GM19099 (cell line): ENCODE measurements around the gene DGKI.

Source experiments
- POLR2A ChIP-seq: IDR thresholded peaks from 3 replicates; pipeline ENCODE4 v1.6.1; 2011; ENCODE audit warnings: low read depth; ENCODE audit not compliant: insufficient read length; ENCODE audit errors: extremely low read depth

DGKI gene

GRCh38 chr7:137852108-137852507 is 5.3 kb upstream of the DGKI start:
- TF ChIP-seq POLR2A = no peak

DNA sequence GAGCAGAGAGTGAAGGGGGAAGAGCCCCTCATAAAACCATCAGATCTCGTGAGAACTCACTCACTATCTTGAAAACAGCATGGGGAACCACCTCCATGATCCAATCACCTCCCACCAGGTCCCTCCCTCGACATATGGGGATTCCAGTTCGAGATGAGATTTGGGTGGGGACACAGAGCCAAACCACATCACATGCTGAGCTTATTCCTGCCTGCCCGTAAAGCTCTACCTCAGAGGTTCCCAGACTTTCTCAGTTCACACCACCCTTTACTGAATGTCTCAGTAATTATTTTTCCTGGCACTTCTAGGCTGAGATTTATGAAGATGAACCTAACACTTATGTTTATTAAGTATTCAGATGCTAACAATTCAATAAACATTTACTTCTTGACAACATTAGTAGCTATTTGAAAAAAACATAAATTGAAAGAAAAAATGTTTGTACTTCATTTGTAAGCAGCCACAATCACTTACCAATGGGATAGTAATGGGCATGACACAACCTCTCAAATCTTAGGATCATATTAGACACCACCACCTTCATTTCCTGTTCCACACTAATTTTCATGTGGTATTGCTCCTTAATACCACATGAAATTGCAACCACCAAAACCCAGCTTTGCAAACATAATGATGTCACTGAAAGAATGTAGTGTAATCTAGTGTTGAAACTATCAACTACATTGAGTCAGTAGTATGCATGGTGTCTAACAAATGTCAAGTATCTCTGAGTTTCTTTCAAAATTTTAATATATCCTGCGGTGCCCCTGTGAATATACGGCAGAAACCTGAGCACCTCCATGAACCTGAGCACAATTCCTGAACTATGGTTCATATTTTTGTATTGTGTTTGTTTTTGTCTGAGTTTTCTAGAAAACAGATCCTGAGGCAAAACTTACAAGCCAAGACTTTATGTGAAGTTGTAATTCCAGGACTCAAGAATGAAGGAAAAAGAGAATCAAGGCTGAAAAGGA is 4.5 kb upstream of the DGKI start:
- no peak for TF ChIP-seq POLR2A

- TF ChIP-seq POLR2A = no peak
Observed at GRCh38 chr7:137850571-137850970, 3.8 kb upstream of the DGKI start.

- TF ChIP-seq POLR2A = no peak
Observed at GRCh38 chr7:137848095-137848494, 1.3 kb upstream of the DGKI start.

- no peak for TF ChIP-seq POLR2A
Observed at GRCh38 chr7:137847568-137848050, 835 bp upstream of the DGKI start.

GRCh38 chr7:137846549-137846826 is 286 bp downstream of the DGKI start:
- TF ChIP-seq POLR2A = no peak

DNA sequence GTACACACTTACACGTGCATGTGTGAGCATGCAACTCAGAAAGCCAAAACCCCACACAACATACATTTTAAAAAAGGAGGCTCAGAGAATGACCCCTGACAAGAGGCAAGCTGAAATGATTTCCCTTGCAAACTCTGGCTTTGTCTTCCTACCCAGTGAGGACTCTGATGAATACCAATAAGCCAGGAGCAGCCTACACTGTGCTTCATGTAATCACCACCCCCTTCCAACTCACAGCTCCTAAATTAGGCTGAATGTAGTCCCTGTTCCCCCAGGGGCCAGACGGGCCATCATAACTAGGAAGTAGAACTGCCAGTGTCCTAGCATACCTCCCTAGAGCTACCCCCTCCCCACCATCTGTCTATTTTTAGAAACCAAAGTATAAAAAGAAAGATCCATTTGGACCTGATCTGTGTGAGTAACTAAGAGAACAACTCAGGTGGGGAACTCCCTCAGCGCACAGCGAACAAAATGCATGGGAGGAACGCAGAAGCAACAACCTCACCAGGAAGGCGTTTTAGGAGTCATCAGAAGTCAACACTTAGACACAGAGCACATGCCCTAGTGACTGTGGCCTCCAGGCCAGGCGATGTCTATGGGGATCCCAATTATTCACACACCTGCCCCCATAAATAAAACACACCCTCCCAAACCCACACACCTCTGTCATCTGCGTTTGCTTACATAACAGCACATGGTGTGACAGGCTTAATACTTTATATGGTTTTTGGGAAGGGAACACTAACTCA is 1.9 kb downstream of the DGKI start:
- no peak for TF ChIP-seq POLR2A

GRCh38 chr7:137839903-137840779 is 6.6 kb downstream of the DGKI start:
- TF ChIP-seq POLR2A = no peak

DNA sequence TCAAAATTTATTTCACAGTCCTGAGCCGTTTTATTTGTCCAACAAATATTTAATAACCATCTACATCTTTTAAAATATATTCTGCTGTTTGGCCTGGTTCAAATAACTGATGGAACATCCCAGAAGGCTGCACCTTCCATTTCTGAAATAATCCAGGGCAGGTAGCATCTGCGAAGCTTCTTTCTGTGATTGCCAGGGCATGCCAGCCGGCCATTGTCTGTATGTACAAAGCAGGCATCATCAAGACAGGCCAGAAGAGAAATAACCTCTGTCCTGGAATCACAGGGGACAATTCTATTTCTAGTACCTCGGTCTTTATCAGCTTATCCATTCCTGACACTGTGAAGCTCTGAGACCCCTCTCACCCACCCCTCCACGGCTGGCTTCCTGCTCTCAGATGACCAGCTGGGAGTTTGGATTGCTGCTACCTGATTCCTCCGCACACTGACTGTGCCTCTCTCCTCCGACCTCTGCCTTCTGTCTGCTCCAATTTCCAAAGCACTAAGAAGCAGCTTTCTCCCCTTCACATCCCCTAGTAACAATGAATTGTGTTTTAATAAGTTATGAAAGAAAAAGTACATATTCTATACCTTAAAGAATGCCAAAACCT is 8.0 kb downstream of the DGKI start:
- TF ChIP-seq POLR2A = no peak

DNA sequence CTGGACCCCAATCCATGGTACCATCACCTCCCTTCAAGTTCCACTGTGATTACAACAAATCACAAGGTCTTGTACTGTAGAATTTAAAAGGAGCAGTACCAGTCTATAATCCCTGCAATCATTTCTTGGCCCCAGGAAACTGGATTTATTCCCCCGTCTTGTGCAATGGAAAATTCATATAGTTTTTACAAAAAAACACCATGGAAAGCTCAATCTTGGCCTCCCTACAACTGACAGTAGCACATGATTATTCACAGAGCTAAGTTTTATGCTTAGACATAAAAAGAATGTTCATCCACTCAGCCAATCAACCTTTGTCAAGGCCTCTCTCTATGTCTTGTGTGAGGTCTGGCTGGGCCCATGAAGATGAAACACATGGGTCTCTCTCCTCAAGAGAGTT is 10.2 kb downstream of the DGKI start:
- no peak for TF ChIP-seq POLR2A

DNA sequence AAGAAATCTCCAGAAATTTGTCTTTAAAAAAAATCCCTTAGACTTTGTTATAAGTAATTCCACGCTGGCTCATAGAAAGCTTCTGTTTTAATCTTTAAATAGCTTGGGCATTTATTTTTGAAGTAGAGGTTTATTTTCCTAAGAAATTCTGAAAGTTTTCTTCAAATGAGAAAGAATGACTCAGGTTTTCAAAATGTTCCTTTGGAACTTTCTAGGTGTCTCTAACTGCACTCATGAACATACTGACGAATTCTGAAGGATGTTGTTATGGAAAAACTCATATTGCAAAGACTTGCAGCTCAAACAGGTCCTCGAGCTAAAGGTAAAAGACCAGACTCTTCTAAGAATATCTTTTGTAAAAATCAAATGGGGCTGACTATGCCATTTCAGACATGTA is 10.7 kb downstream of the DGKI start:
- no peak for TF ChIP-seq POLR2A

DNA sequence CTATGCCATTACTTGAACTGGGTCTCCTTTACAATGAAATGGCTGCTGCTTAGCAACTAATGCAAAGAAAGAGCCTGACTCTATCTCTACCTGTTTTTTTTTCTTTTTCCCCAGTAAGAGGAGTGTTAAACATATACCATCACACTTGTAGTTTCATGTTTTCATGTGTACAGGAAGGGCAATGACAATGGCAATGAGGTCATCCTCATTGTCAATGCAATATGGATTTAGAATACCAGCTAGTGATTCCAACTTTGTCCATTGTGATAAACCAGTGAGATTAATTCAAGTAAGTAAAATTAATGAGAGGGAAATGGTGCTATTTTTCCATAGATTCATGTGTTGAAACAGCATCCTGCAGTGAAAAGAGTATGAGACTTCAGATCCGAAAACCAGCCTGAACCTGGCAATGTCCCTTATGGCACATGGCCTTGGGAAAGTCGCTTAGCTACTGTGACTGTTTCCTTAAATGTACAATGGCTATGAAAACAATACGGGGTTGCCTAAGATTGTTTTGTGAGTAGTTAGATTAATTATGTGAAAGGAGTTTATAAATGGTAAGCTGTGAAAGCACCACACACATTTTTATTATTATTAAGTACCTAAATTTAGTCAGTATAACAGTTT is 11.2 kb downstream of the DGKI start:
- no peak for TF ChIP-seq POLR2A

DNA sequence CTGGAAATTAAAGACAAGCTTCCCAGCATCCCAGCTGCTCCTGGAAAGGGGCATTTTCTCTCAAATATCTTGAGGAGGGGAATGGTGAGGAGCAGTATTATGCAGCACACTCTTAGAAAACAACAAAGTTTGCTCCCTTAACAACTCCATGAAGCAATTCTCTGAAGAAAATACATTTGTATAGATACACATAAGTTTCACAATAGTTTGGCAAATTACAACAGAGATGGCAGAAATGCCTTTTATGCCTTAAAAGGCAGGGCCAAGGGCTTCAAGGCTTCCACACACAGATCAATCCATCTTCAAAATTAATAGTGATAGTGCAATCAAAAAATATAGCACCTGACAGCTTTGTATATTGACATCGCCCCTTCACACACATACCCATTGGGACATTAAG is 12.2 kb downstream of the DGKI start:
- TF ChIP-seq POLR2A = no peak

DNA sequence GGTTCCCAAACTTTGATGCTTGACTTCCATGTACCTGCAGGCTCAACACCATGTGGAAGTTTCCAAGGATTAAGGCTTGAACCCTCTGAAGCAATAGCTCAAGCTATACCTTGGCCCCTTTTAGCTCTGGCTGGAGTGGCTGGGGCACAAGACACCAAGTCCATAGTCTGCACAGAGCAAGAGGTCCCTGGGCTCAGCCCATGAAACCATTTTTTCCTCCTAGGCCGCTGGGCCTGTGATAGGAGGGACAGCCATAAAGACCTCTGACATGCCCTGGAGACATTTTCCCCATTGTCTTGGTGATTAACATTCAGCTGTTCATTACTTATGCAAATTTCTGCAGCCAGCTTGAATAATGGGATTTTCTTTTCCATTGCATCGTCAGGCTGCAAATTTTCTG is 14.4 kb downstream of the DGKI start:
- TF ChIP-seq POLR2A = no peak
